NB4 (cell line): ENCODE measurements around the gene TP73.

Experiments
- MAX ChIP-seq: IDR thresholded peaks from 2 replicates; pipeline ENCODE4 v1.6.1; 2011; ENCODE audit warnings: low read depth, low read length
- MYC ChIP-seq: IDR thresholded peaks from 2 replicates; pipeline ENCODE4 v1.6.1; 2011; ENCODE audit warnings: low read depth, low read length
- POLR2A ChIP-seq: IDR thresholded peaks from 2 replicates; pipeline ENCODE4 v1.6.1; 2011; ENCODE audit warnings: mild to moderate bottlenecking; ENCODE audit not compliant: insufficient read length; ENCODE audit errors: extremely low read depth
- TF ChIP-seq, protein P1 (sequence below): IDR thresholded peaks from one replicate; pipeline ENCODE4 v1.5.1; 2012; ENCODE audit warnings: low read depth, low read length

GRCh38 chr1:3688356-3689137, 36.2 kb downstream of the TP73 start:
- TF ChIP-seq, protein P1, sequence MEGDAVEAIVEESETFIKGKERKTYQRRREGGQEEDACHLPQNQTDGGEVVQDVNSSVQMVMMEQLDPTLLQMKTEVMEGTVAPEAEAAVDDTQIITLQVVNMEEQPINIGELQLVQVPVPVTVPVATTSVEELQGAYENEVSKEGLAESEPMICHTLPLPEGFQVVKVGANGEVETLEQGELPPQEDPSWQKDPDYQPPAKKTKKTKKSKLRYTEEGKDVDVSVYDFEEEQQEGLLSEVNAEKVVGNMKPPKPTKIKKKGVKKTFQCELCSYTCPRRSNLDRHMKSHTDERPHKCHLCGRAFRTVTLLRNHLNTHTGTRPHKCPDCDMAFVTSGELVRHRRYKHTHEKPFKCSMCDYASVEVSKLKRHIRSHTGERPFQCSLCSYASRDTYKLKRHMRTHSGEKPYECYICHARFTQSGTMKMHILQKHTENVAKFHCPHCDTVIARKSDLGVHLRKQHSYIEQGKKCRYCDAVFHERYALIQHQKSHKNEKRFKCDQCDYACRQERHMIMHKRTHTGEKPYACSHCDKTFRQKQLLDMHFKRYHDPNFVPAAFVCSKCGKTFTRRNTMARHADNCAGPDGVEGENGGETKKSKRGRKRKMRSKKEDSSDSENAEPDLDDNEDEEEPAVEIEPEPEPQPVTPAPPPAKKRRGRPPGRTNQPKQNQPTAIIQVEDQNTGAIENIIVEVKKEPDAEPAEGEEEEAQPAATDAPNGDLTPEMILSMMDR, result no peak
- TF ChIP-seq MAX (no peak), POLR2A (no peak), MYC (no peak)
